ENCODE measurements around the gene RABIF.

RABIF gene

DNA sequence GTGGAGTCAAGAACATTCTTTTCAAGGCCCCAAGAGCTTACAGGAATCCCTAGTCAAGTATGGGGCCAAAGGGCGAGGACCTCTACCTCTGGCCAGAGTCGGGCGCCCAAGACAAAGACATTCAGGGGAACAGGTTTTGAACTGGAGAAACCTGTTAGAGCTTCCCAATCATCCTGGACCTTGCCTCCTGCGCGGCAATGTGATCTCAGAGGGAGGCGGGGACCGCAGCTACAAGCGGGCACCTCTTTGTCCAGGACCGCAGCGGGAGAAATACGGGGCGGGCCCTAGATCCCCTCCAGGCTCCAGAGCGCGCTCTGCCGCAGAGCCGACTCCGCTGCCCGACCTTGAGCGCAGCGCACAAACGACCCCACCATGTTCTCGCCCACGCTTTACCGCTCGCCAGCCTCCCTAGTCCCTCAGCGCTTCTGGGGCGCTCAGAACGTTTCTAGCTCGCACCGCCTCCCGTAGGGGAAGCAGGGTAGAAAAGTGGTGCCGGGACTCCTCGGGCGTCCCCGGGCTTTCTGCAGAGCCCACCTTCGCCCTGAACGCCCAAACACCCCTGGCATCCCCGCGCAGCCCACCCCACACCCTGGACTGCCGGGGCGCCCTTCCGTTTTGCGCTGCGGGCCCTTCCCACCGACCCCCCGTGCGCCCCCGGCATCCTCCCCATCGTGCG, 28.1 kb downstream of the RABIF start:
- H3K36me3 Mint-ChIP-seq (ENCODE audit: insufficient read depth) = no peaks in the 10 kb centered on the region
- peaks cover 11 to 12% of the 10 kb centered on the region in 2 donors for H3K4me1 Mint-ChIP-seq (ENCODE audit: low read depth in 2 of 2)
- H3K27ac Mint-ChIP-seq = no peak overlapping the region
- H3K27me3 Mint-ChIP-seq = peaks cover 54 to 68% of the 10 kb centered on the region in 2 donors
- ATAC-seq (replicated peaks) = peak; percentile 64
- peak overlapping the region; percentile 81 to 88 for H3K4me3 Mint-ChIP-seq
- H3K9me3 Mint-ChIP-seq = no peaks in the 10 kb centered on the region
- no peak for DNase-seq

DNA sequence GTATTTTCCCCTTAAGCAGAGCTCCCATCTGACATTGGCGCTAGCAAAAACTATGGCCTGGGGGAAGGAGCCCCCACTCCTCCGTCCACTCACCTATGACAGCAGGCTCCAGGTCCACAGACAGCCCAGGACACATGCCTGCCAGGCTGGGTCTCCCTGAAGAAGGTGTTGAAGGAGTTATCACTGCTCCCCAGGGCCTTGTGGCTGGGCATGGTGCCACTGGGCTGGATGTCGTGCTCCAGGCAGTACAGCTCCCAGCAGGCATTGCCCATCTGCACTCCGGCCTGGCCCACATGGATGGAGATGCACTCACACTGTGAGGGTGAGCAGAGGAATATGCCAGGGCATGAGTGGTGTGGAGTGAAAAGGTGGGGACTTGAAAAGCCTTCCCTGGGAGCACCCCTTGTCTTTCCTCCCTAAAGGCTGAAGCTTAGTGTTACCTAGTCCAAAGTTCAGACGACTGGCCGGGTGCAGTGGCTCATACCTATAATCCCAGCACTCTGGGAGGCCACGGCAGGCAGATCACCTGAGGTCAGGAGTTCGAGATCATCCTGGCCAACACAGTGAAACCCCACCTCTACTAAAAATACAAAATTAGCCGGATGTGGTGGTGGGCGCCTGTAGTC, 30.0 kb downstream of the RABIF start:
- Mint-ChIP-seq H3K27me3 (peaks cover 35 to 49% of the 10 kb centered on the region in 2 donors), H3K27ac (no peak overlapping the region), H3K4me1 (ENCODE audit: low read depth in 2 of 2) (peaks cover 11 to 12% of the 10 kb centered on the region in 2 donors), H3K4me3 (no peak overlapping the region), H3K9me3 (no peaks in the 10 kb centered on the region), H3K36me3 (ENCODE audit: insufficient read depth) (peaks cover 5% of the 10 kb centered on the region)
- ATAC-seq (replicated peaks) (no peak), DNase-seq (no peak)

DNA sequence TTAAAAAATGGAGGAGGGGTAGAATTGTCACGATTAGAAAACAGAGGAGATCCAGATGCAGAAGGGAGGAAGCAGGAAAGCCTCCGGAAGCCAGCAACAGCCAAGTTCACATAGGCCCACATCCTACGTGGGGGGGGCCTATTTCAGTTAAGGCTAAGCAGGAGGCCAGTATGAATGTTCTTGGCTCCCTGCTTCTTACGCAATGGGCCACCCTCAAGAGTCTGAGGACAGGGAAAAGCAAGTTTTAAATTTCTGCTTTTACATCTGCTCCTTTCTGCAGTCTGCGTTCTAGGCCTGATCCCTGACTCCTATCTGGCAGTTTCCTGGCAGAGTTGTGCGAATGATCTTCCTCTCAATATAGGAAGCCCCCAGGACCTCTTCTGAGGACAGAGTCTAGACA, 30.6 kb downstream of the RABIF start:
- peaks cover 11 to 12% of the 10 kb centered on the region in 2 donors for H3K4me1 Mint-ChIP-seq (ENCODE audit: low read depth in 2 of 2)
- DNase-seq = no peak

DNA sequence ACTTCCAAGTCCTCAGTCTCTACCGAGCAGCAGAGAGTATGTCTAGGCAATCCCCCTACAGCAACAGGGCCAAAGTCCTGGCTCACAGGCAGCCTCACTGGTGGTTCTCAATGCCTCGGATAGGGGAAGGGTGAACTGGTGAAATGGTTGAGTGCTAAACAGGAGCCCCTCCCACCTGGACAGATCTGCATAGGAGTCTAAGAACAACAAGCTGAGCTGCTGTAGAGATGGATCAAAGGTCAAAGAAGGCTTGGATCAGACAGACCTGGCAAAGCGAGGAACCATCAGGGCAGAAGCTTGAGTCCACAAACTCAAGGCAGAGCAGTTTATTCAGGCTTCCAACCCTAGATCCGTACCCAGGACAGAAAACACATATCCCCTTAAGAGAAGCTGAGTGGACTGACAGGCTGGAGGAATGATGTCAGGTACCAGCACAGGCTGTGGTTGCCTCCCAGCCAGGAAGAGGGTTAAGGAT, 31.8 kb downstream of the RABIF start:
- no peak overlapping the region for H3K27ac Mint-ChIP-seq
- H3K4me1 Mint-ChIP-seq (ENCODE audit: low read depth in 2 of 2) = peaks cover 11 to 12% of the 10 kb centered on the region in 2 donors
- DNase-seq = no peak
- H3K9me3 Mint-ChIP-seq = no peaks in the 10 kb centered on the region
- ATAC-seq (replicated peaks) = no peak
- peaks cover 5% of the 10 kb centered on the region for H3K36me3 Mint-ChIP-seq (ENCODE audit: insufficient read depth)
- H3K4me3 Mint-ChIP-seq = no peak overlapping the region
- H3K27me3 Mint-ChIP-seq = peaks cover 19 to 31% of the 10 kb centered on the region in 2 donors

More for the DNA sequence above, 30.6 kb downstream of the RABIF start:
- peaks cover 5% of the 10 kb centered on the region for H3K36me3 Mint-ChIP-seq (ENCODE audit: insufficient read depth)
- no peak overlapping the region for H3K4me3 Mint-ChIP-seq
- peaks cover 29 to 43% of the 10 kb centered on the region in 2 donors for H3K27me3 Mint-ChIP-seq
- H3K27ac Mint-ChIP-seq = peak overlapping the region in 1 of 2 donors; percentile 18
- no peaks in the 10 kb centered on the region for H3K9me3 Mint-ChIP-seq
- no peak for ATAC-seq (replicated peaks)

DNA sequence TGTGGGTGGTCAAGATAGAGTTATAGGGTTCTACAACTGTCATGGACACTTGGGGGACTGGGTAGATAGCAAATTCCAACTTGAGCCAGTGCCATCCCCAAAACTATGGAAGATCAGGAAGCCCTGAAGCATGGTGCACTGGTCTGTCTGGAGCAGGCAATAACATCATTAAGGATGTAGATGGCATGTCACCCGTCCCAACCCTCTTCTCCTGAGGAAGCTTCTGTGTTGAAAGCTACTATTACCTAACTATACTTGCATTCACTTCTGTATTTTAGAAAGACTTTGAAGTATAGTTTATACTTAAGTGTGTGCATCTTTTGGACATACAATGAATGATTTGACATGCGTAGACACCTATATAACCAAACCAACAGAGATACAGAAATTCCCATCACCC, 32.9 kb downstream of the RABIF start:
- Mint-ChIP-seq H3K9me3 (no peaks in the 10 kb centered on the region), H3K27me3 (peaks cover 8 to 20% of the 10 kb centered on the region in 2 donors), H3K27ac (no peak overlapping the region), H3K36me3 (ENCODE audit: insufficient read depth) (peaks cover 5% of the 10 kb centered on the region), H3K4me1 (ENCODE audit: low read depth in 2 of 2) (peaks cover 1 to 3% of the 10 kb centered on the region in 2 donors), H3K4me3 (no peak overlapping the region)
- DNase-seq = no peak
- ATAC-seq (replicated peaks) = no peak

DNA sequence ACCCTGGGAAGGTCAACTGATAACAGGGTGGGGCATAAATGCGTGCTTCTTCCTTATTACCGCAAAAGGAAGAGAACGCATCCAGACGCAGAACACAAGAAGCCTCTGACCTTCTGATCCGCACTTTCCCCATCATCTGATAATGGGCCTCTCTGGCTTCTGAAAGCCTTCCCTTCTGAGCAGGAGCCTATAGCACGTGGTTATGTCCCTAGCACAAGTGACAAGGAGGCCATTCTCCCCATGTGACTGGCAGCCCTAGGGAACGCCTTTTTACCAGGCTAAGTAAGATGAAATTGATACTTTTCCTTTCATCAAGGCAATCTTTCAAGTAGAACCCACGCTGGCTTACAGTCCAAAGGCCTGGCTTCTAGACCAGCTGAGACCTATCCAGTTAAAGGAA, 34.2 kb downstream of the RABIF start:
- DNase-seq (no peak), ATAC-seq (replicated peaks) (no peak)
- Mint-ChIP-seq H3K27me3 (peaks cover 3 to 7% of the 10 kb centered on the region in 2 donors), H3K36me3 (ENCODE audit: insufficient read depth) (peaks cover 5% of the 10 kb centered on the region), H3K4me1 (ENCODE audit: low read depth in 2 of 2) (no peaks in the 10 kb centered on the region), H3K9me3 (no peaks in the 10 kb centered on the region), H3K4me3 (no peak overlapping the region), H3K27ac (no peak overlapping the region)

DNA sequence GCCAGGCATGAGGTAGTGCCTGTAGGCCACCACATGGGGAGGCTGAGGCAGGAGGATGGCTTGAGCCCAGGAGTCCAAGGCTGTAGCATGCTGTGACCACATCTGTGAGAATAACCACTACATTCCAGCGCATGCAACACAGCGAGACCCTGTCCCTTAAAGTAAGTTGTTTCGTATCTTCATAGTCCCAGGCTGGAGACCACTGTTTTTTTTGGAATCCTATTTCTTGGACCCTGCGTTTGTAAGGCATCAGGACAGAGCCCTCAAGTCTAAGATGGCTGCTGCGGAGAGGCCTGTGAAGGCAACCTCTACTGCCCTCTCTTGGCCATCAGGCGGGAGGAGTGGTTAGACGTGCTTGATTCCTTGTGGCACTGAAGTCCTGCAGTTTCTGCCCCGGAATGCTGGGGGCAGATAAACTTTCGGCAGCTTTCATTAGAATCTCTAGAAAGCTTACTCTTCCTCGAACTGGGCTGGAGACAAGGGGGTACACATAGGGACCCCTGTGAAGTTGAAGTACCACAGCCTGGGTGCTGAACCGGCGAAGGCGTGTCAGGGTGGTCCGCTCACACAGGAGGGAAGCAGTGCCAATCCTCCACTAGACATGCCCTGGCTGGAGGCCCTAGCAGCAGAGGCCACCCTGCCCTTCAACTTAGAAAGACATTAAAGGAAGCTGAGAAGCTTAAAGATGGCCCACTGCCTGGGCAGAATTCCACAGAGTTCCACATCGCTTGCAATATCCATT, 36.6 kb downstream of the RABIF start:
- Mint-ChIP-seq H3K27me3 (no peaks in the 10 kb centered on the region), H3K9me3 (no peaks in the 10 kb centered on the region), H3K27ac (no peak overlapping the region), H3K4me1 (ENCODE audit: low read depth in 2 of 2) (no peaks in the 10 kb centered on the region), H3K4me3 (no peak overlapping the region), H3K36me3 (ENCODE audit: insufficient read depth) (peaks cover 5% of the 10 kb centered on the region)
- ATAC-seq (replicated peaks) (peak; percentile 78), DNase-seq (peak in 1 of 3 experiments; percentile 26)

DNA sequence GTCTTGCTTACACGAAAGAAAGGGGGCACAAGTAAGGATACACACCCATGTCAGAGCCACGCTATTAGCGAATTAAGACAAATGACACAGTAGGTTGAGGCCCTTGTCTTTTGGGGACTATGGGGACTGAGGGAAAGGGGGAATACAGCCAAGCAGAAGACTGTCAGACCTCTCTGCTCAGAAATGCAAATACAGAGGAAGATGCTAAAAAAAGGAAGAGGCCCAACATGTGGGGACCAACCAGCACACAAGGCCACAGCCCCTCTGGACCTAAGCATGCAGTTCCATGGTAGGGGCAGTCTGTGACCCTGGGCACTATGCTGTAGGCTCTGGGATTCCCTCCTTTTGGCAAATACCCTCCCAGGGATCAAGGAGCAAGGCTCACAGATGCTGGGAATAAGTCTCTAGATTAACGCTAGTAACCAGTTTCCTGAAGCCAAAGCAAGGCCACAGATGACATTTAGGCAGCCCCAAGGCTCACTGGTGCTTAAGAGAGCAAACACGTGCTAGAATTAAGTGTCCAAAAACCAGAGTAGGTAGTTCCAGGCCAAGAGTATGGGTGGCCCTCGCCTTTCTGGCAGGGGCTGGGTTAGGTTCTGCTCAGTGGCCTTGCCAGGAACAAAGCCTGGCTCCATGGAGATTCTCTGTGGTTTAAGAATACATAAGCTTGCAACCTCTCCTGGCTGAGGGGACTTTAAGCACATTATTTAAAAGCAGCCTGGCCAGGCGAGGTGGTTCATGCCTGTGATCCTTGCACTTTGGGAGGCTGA, 38.2 kb downstream of the RABIF start:
- no peak for ATAC-seq (replicated peaks)
- peak overlapping the region in 1 of 2 donors; percentile 46 for H3K27ac Mint-ChIP-seq
- H3K4me3 Mint-ChIP-seq = no peak overlapping the region

DNA sequence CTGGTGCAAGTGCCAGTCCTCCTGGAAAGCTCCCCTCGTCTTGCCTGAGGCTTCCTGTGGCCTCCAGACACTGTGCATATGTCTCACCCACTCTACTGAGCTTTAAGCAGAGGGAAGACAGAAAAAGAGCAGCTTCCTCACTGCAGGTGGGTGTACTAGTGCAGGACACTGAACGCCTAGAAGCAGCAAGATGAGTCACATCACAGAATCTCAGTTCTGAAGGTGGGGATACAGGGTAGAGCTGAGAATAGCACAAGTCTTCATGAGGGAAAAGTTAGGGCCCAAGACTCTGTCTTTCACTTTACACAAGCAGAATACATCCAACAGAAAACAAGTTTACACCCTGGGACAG, 40.8 kb downstream of the RABIF start:
- no peaks in the 10 kb centered on the region for H3K4me1 Mint-ChIP-seq (ENCODE audit: low read depth in 2 of 2)
- no peak overlapping the region for H3K27ac Mint-ChIP-seq
- DNase-seq (no peak), ATAC-seq (replicated peaks) (no peak)
- H3K27me3 Mint-ChIP-seq = peaks cover 13 to 15% of the 10 kb centered on the region in 2 donors
- no peak overlapping the region for H3K4me3 Mint-ChIP-seq
- H3K9me3 Mint-ChIP-seq = no peaks in the 10 kb centered on the region
- no peaks in the 10 kb centered on the region for H3K36me3 Mint-ChIP-seq (ENCODE audit: insufficient read depth)

More for the DNA sequence above, 38.2 kb downstream of the RABIF start:
- no peaks in the 10 kb centered on the region for H3K9me3 Mint-ChIP-seq
- no peak for DNase-seq
- H3K27me3 Mint-ChIP-seq = peaks cover 3 to 6% of the 10 kb centered on the region in 2 donors
- H3K4me1 Mint-ChIP-seq (ENCODE audit: low read depth in 2 of 2) = no peaks in the 10 kb centered on the region
- peaks cover 5% of the 10 kb centered on the region for H3K36me3 Mint-ChIP-seq (ENCODE audit: insufficient read depth)

DNA sequence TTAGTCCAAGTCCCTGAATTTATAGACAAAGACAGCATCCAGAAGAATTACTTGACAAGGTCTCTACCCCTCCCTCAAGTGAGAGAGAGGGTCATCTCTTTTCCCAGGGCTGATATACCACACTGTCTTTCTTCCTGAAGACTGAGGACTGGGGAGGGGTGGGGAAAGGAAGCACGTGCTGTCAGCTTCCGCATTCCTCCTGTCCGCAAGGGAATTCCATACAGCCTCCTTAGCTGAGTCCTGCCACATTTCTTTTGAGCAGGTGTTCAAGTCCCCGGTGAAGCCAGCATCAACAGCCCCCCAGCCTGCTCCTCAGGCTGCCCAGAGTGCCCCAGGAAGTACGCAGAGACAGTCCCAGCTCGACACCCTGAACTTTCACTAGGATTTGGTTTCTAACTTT, 44.0 kb downstream of the RABIF start:
- Mint-ChIP-seq H3K9me3 (no peaks in the 10 kb centered on the region), H3K4me1 (ENCODE audit: low read depth in 2 of 2) (no peaks in the 10 kb centered on the region), H3K36me3 (ENCODE audit: insufficient read depth) (no peaks in the 10 kb centered on the region), H3K4me3 (no peak overlapping the region), H3K27ac (no peak overlapping the region), H3K27me3 (peaks cover 15 to 24% of the 10 kb centered on the region in 2 donors)
- DNase-seq (no peak), ATAC-seq (replicated peaks) (no peak)

DNA sequence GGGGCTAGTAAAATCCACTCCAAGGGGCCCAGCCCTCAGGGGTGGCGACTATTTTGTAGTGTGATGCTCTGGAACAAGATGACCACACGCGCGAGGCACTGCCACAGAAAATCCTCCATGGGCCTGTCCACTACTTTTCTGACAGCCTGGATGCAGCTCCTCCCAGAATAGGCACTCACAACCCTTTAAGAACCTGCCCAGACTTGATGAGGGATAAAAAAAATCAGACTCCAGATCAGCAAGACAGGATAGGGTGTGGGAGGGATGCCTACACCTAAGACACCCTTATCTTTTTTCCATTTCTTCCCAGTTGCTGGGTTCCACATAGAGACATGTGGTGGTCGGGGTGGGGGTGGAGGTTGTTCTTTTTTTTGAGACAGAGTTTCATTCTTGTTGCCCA, 44.7 kb downstream of the RABIF start:
- no peaks in the 10 kb centered on the region for H3K9me3 Mint-ChIP-seq
- H3K4me1 Mint-ChIP-seq (ENCODE audit: low read depth in 2 of 2) = no peaks in the 10 kb centered on the region
- no peak overlapping the region for H3K27ac Mint-ChIP-seq
- no peaks in the 10 kb centered on the region for H3K36me3 Mint-ChIP-seq (ENCODE audit: insufficient read depth)
- no peak overlapping the region for H3K4me3 Mint-ChIP-seq
- peaks cover 15 to 24% of the 10 kb centered on the region in 2 donors for H3K27me3 Mint-ChIP-seq
- ATAC-seq (replicated peaks) (no peak), DNase-seq (no peak)

DNA sequence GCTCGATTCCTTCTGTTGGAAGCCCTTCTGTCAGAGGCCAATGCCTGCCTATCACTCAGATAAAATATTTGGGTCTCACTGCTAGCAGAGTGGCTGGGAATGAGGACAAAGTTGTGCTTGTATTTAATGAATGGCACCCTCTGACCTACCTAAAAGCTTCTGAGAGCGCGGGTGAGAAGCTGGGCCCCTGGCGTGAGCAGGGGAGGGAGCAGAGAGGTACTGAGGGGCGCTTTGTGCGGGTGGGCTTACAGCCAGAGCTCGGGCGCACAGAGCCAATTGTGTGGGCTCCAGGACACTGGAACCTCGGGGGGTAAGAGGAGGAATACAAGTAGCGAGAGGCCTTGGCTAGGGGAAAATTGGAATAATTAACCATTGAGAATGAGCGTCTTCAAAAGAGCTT, 45.9 kb downstream of the RABIF start:
- Mint-ChIP-seq H3K9me3 (no peaks in the 10 kb centered on the region), H3K4me1 (ENCODE audit: low read depth in 2 of 2) (peaks cover 0 to under 1% of the 10 kb centered on the region in 2 donors), H3K27ac (no peak overlapping the region), H3K4me3 (no peak overlapping the region), H3K27me3 (peaks cover 15 to 24% of the 10 kb centered on the region in 2 donors), H3K36me3 (ENCODE audit: insufficient read depth) (no peaks in the 10 kb centered on the region)
- ATAC-seq (replicated peaks) = no peak
- no peak for DNase-seq

DNA sequence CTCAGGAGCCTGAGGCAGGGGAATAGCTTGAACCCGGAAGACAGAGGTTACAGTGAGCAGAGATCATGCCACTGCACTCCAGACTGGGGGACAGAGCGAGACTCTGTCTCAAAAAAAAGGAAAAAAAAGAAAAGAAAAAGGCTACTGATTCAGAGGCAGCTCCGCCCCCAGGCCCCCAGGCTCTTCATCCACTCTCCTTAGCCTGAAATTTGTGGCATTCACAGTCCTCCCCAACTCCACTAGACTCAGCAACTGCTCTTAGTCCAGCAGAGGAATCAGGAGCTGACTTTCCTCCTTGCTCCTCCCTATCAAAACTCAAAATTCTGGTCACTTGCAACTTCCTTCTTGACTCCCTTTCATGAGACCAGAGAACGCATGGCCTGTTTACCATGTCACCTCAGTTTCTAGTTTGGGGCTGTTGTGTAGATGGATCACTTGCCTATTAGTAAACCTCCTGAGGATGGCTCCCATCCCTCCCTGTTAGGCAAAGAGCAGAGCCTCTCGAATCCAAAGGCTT, 51.1 kb downstream of the RABIF start:
- H3K9me3 Mint-ChIP-seq = no peaks in the 10 kb centered on the region
- H3K27me3 Mint-ChIP-seq = peaks cover 6 to 11% of the 10 kb centered on the region in 2 donors
- H3K27ac Mint-ChIP-seq = peak overlapping the region in 1 of 2 donors; percentile 27
- peaks cover 24 to 26% of the 10 kb centered on the region in 2 donors for H3K4me1 Mint-ChIP-seq (ENCODE audit: low read depth in 2 of 2)
- no peak for ATAC-seq (replicated peaks)
- DNase-seq = no peak
- no peak overlapping the region for H3K4me3 Mint-ChIP-seq
- H3K36me3 Mint-ChIP-seq (ENCODE audit: insufficient read depth) = peaks cover 7% of the 10 kb centered on the region

Measured in effector memory CD8-positive, alpha-beta T cell (primary cell).